Inflammatory macrophage treated with lipopolysaccharide for 4 hours (primary cell): ENCODE results near the gene PPP1R13B.

Experiments used
- DNase-seq: peaks from one replicate; pipeline ENCODE4 v3.0.0-alpha.2; 2020

Gene PPP1R13B

GRCh38 chr14:103727313-103727980 is 119.9 kb downstream of the PPP1R13B start:
- no peak for DNase-seq

GRCh38 chr14:103726474-103726873 is 120.9 kb downstream of the PPP1R13B start:
- no peak for DNase-seq

- DNase-seq = no peak
Measured at GRCh38 chr14:103725739-103726395, 121.5 kb downstream of the PPP1R13B start.

GRCh38 chr14:103725001-103725682 is 122.2 kb downstream of the PPP1R13B start:
- DNase-seq = no peak

GRCh38 chr14:103724116-103724515 is 123.3 kb downstream of the PPP1R13B start:
- DNase-seq = no peak

- DNase-seq = no peak
Measured at GRCh38 chr14:103723748-103724081, 123.7 kb downstream of the PPP1R13B start.

GRCh38 chr14:103721334-103722120 is 125.8 kb downstream of the PPP1R13B start:
- DNase-seq = no peak

GRCh38 chr14:103719751-103720150 is 127.6 kb downstream of the PPP1R13B start:
- DNase-seq = no peak

- DNase-seq = no peak
Measured at GRCh38 chr14:103718572-103718971, 128.8 kb downstream of the PPP1R13B start.

- no peak for DNase-seq
Measured at GRCh38 chr14:103716899-103717411, 130.4 kb downstream of the PPP1R13B start.

- peak; percentile 44 for DNase-seq
Measured at GRCh38 chr14:103716091-103716801, 131.1 kb downstream of the PPP1R13B start.

- DNase-seq = peak; percentile 100
Measured at GRCh38 chr14:103715052-103716000, 132.0 kb downstream of the PPP1R13B start, which contains the start of the genes XRCC3 and ZFYVE21. Gene XRCC3 (minus strand): TSS chr14:103715451. CDS start chr14:103711087, 4,364 bp downstream. Gene ZFYVE21 (plus strand): TSS chr14:103715810. CDS start chr14:103715842, 32 bp downstream.

GRCh38 chr14:103714063-103714724 is 133.2 kb downstream of the PPP1R13B start:
- DNase-seq = no peak

- no peak for DNase-seq
Measured at GRCh38 chr14:103713304-103714062, 133.9 kb downstream of the PPP1R13B start.

GRCh38 chr14:103712633-103713247 is 134.6 kb downstream of the PPP1R13B start:
- no peak for DNase-seq

- no peak for DNase-seq
Measured at GRCh38 chr14:103711516-103712431, 135.6 kb downstream of the PPP1R13B start.

- DNase-seq = no peak
Measured at GRCh38 chr14:103710771-103711377, 136.5 kb downstream of the PPP1R13B start.

GRCh38 chr14:103709814-103710213 is 137.6 kb downstream of the PPP1R13B start:
- no peak for DNase-seq
